GM18499 (cell line): ENCODE measurements around the gene MYO9B.

Experiments used
- ATAC-seq: cut with Tn5 transposase; IDR thresholded peaks from one replicate; pipeline ENCODE4 v1.9.1; 2021; ENCODE audit warnings: moderate number of reproducible peaks; ENCODE audit not compliant: insufficient read depth, unreplicated experiment

The MYO9B gene

DNA sequence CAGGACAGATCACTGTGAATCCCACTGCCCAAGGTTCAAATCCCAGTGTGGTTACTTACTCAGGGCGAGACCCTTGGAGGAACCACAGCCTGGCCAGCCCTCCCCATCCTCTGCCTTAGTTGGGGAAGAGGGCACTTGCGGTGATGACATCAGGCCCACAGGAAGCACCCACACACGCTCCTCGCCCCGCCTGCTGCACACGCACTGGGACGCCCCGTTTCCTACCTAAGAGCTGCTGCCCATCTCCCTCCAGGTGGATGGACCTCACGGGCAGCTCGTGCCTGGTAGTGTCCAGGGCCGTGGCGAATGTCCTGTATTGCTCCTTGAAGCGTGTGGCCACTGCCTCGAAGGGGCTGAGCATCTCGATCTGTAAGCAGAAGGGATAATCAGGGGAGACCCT, 19.9 kb upstream of the MYO9B start:
- no peak for ATAC-seq

GRCh38 chr19:17058236-17058635, 17.3 kb upstream of the MYO9B start:
- ATAC-seq = no peak

DNA sequence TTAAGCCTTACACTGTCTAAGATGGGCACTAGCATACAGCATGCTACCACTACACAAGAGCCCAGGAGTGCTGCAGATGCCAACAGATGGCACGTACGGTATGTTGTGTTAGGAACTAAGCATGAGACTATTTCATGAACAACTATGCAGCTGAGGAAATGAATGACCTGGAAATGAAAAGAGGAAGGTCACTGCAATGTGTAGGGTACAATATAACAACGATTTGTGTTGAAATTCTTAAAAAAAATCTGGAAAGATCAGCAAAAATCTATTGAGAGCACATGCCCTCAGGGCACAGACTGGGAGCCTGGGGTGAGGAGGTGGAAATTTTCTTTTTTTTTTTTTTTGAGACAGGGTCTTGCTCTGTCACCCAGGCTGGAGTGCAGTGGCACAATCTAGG, 14.8 kb upstream of the MYO9B start:
- no peak for ATAC-seq

- ATAC-seq = no peak
These were observed 14.4 kb upstream of the MYO9B start for GRCh38 chr19:17061205-17061604.

- no peak for ATAC-seq
These were observed 13.9 kb upstream of the MYO9B start for GRCh38 chr19:17061691-17062090.

DNA sequence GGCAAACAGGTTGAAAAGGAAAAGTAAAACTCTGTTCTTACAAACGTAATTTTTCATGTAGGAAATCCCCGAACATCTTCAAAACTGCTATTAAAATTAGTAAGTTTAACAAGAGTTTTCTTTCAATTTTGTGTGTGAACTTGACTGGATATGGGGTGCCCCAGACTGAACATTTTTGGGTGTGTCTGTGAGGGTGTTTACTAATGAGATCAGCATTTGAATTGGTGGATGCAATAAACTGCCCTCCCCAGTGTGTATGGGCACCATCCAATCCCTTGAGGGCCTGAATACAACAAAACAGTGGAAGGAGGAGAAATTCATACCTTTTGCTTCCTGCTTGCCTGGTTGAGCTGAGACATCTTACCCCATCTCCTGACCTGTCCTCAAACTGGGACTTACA, 12.1 kb upstream of the MYO9B start:
- ATAC-seq = no peak

- no peak for ATAC-seq
These were observed 6.4 kb upstream of the MYO9B start for GRCh38 chr19:17069193-17069592.

- no peak for ATAC-seq
These were observed 5.2 kb upstream of the MYO9B start for GRCh38 chr19:17070421-17070820.

GRCh38 chr19:17070912-17071311, 4.7 kb upstream of the MYO9B start:
- ATAC-seq = no peak

DNA sequence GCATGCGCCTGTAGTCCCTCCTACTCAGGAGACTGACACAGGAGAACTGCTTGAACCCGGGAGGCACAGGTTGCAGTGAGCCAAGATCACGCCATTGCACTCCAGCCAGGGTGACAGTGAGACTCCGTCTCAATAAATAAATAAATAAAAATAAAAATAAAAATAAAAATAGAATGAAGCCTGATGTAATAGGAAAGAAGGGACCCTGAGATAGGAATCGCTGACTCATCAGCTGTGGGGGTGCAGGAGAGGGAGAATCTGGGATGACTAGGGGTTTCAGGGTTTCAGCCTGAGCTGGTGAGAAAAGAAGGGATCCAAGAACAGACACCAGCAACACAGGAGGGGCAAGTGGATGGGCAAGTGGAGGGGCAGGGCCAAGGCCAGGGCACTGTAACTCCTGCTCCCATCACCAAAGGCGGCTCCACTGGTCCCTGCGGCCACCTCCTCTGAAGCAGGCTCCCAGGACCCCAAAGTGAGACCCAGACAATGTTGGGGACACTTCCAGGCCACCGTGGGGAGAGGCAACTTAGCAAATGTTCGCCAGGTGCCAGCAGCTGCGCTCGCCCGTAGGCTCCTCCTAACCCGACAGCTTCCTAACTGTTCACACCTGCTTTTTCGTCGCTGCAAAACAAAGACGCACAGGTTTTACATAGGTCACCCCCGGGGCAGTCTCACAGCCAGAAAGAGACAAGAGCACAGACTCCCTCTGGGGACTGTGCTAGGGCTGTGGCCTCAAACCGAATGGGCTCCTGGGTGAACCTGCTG, 1.5 kb upstream of the MYO9B start:
- no peak for ATAC-seq

GRCh38 chr19:17074634-17075034, 943 bp upstream of the MYO9B start:
- no peak for ATAC-seq

DNA sequence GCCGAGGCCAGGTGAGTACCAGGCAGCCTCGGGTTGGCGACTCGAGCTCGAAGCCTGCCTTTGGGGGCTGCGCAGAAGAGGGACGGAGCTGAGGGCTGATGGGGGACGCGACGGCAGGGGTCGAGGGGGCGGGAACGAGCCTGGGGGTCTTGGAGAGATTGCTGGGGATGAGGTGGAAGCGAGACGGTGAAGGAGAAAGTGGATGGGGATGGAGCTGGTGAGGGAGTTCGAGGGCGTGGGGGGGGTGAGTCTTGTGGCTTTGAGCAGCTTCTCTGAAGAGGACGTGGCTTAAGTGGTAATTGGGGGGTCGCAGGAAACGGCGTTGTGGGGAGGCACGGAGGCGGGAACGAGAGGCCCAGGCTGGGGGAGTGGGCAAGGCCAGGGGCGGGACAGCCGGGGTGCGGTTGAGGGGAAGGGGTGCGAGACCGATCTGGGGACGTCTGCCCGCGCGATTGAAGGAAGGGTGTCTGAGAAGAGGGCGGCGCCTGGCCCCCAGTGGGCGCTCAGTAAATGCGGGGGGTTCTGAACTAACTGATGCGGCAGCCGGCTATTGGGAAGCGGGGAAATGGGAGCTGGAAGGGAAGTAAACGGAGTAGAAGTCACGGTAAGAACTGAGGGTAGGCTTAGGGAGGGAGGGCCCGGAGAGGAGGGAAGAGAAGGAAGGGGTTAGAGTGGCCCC, 426 bp downstream of the MYO9B start:
- ATAC-seq = no peak

GRCh38 chr19:17076543-17076991, 990 bp downstream of the MYO9B start:
- ATAC-seq = no peak

GRCh38 chr19:17077447-17078028, 2.0 kb downstream of the MYO9B start:
- ATAC-seq = no peak

DNA sequence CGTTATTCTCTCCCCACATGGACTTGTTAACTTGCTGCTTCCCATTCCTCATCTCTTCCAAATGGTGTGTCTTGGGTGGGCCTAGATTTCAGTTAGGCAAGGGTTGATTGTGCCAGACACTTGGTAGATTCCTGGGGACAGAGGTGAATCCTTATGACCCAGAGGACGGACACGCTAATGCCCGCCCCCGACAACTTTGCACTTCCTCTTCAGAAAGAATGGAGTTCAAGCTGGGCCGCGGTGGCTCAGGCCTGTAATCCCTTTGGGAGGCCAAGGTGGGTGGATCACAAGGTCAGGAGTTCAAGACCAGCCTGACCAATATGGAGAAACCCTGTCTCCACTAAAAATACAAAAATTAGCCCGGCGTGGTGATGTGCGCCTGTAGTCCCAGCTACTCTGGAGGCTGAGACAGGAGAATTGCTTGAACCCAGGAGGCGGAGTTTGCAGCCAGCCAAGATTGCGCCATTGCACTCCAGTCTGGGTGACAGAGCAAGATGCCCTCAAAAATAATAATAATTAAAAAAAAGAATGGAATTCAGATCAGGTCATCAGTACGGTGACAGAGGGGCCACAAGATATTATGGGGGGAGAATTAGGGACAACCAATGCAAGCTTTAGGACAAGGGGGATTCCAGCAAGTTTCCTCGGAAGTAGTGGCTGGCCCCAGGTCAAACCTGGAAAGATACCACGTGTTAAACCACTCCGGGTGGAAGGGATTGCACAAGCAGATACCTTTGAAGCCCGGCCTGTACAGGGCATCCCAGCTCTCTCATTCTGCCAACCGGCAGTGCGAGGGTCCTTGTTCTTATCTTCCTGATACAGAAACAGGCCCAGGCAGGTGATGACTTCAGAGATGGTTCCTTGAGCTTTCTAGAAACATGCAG, 2.7 kb downstream of the MYO9B start:
- ATAC-seq = no peak

GRCh38 chr19:17078920-17079709, 3.5 kb downstream of the MYO9B start:
- ATAC-seq = no peak

GRCh38 chr19:17079710-17080439, 4.3 kb downstream of the MYO9B start:
- no peak for ATAC-seq

- ATAC-seq = no peak
These were observed 4.8 kb downstream of the MYO9B start for GRCh38 chr19:17080440-17080801.
